Motor neuron (in vitro differentiated cells): Measurements from ENCODE around the gene WDR20. TPM values are rescaled to one million over a fixed set of nuclear protein-coding genes. Genes with fewer than 3 reads are reported as not detected.

Experiments used
- ATAC-seq, 8 experiments: fragments of 200-7000 bp; cut with Tn5 transposase; replicated peaks in 6 of 8; 2 replicates each; pipeline ENCODE4 v1.8.0; 2021; ENCODE audit warnings: mild to moderate bottlenecking in 8 of 8, moderate library complexity in 8 of 8
- H3K27ac ChIP-seq, 2 donors: fragments of 250-450 bp; sonication (Bioruptor Pico); 2 replicates each; pipeline ENCODE4 v1.9.0; 2021; ENCODE audit warnings: antibody characterized with exemption in 2 of 2, mild to moderate bottlenecking in 2 of 2, moderate library complexity in 1 of 2
- H3K4me1 ChIP-seq, 2 donors: fragments of 250-450 bp; sonication (Bioruptor Pico); replicated peaks in 1 of 2; 2 replicates each; pipeline ENCODE4 v1.6.1; 2021; ENCODE audit warnings: antibody characterized with exemption in 2 of 2, mild to moderate bottlenecking in 2 of 2, moderate library complexity in 1 of 2
- H3K4me3 ChIP-seq, 5 donors: fragments of 250-450 bp; sonication (Bioruptor Pico); 2 replicates each; pipeline ENCODE4 v1.9.0; 2021; ENCODE audit warnings: antibody characterized with exemption in 5 of 5, mild to moderate bottlenecking in 5 of 5, moderate library complexity in 4 of 5
- WGBS, 10 experiments: fragments of 450-650 bp; shearing (Covaris generic); methylation state at CpG; one replicate each; pipeline ENCODE4 v1.0.0; 2022; 5-methylcytosine and 5-hydroxymethylcytosine counted together
- in situ Hi-C, 9 experiments: fragments of 400-800 bp; cut with MboI; loops; one replicate each; pipeline ENCODE4 v1.15.0; 2021; ENCODE audit warnings: low sequenced_read_pairs in 9 of 9, low pct_unique_long_range_greater_than_20kb in 2 of 9; ENCODE audit not compliant: unreplicated experiment in 9 of 9
- total RNA-seq, 8 experiments: library from RNA; unstranded; fragments of 300-600 nt; gene quantifications; 2 replicates each; pipeline versions ENCODE4 v1.2.3 to v1.2.4, GENCODE V29; 2022

Gene WDR20
- total RNA-seq, 8 experiments from 2014 or later: 15.6 to 32.3 (median 24.8) TPM

- no peak for ATAC-seq
- peaks cover 5 to 11% of the 10 kb centered on the region in 2 donors for H3K4me1 ChIP-seq
- 80 to 100% (median 98%) methylated on average over 1 to 10 of the region's 16 CpGs; no CpG with 5 or more reads in 2 of the 10 experiments for WGBS, 10 experiments
- H3K27ac ChIP-seq: no peak overlapping the region
- in situ Hi-C loops: no loop called here
- H3K4me3 ChIP-seq: no peak overlapping the region
Observed at GRCh38 chr14:102219316-102219715, 79.6 kb downstream of the WDR20 start.

- in situ Hi-C loops: no loop called here
- Histone ChIP-seq H3K4me1 (peaks cover 3 to 10% of the 10 kb centered on the region in 2 donors), H3K4me3 (no peak overlapping the region), H3K27ac (no peak overlapping the region)
- no peak for ATAC-seq
- 80 to 100% (median 95%) methylated on average over 1 to 10 of the region's 12 CpGs; no CpG with 5 or more reads in 4 of the 10 experiments for WGBS, 10 experiments
Observed at GRCh38 chr14:102220031-102220430, 80.3 kb downstream of the WDR20 start.

- peaks cover 0 to under 1% of the 10 kb centered on the region in 2 donors for H3K4me1 ChIP-seq
- H3K4me3 ChIP-seq: no peak overlapping the region
- in situ Hi-C loops: no loop called here
- WGBS, 10 experiments: 0 to 100% (median 80%) methylated on average over 1 to 4 of the region's 7 CpGs; no CpG with 5 or more reads in 4 of the 10 experiments
- peak in 2 of 8 experiments; percentile 90 to 93 for ATAC-seq
- H3K27ac ChIP-seq: no peak overlapping the region
Observed at GRCh38 chr14:102221026-102221425, 81.3 kb downstream of the WDR20 start.

GRCh38 chr14:102222009-102222575 lies 82.4 kb downstream of the WDR20 start:
- in situ Hi-C loops: no loop called here
- H3K4me3 ChIP-seq: no peak overlapping the region
- WGBS, 10 experiments: 88 to 100% (median 93%) methylated on average over 1 to 6 of the region's 13 CpGs; no CpG with 5 or more reads in 6 of the 10 experiments
- no peak for ATAC-seq
- no peaks in the 10 kb centered on the region for H3K4me1 ChIP-seq
- no peak overlapping the region for H3K27ac ChIP-seq

- no peak for ATAC-seq
- WGBS, 10 experiments: 90 to 100% (median 97%) methylated on average over 2 to 19 of the region's 28 CpGs; no CpG with 5 or more reads in 3 of the 10 experiments
- no peaks in the 10 kb centered on the region for H3K4me1 ChIP-seq
- no peak overlapping the region for H3K4me3 ChIP-seq
- no peak overlapping the region for H3K27ac ChIP-seq
- in situ Hi-C loops: no loop called here
Observed at GRCh38 chr14:102222751-102223150, 83.1 kb downstream of the WDR20 start.

GRCh38 chr14:102223682-102224081 lies 84.0 kb downstream of the WDR20 start:
- ATAC-seq: no peak
- WGBS, 10 experiments: 60 to 100% (median 97%) methylated on average over 1 to 3 of the region's 6 CpGs; no CpG with 5 or more reads in 6 of the 10 experiments
- in situ Hi-C loops: no loop called here
- Histone ChIP-seq H3K27ac (no peak overlapping the region), H3K4me1 (no peaks in the 10 kb centered on the region), H3K4me3 (no peak overlapping the region)

- Histone ChIP-seq H3K27ac (no peak overlapping the region), H3K4me1 (no peaks in the 10 kb centered on the region), H3K4me3 (no peak overlapping the region)
- ATAC-seq: no peak
- 67 to 100% (median 95%) methylated on average over 1 to 7 of the region's 7 CpGs; no CpG with 5 or more reads in 4 of the 10 experiments for WGBS, 10 experiments
- in situ Hi-C loops: no loop called here
Observed at GRCh38 chr14:102225386-102225785, 85.7 kb downstream of the WDR20 start.

GRCh38 chr14:102225936-102226335 lies 86.2 kb downstream of the WDR20 start:
- no peak for ATAC-seq
- in situ Hi-C loops: no loop called here
- Histone ChIP-seq H3K27ac (no peak overlapping the region), H3K4me1 (no peaks in the 10 kb centered on the region), H3K4me3 (no peak overlapping the region)
- WGBS, 10 experiments: 20 to 100% (median 100%) methylated on average over 1 of the region's 15 CpGs; no CpG with 5 or more reads in 6 of the 10 experiments

- ATAC-seq: peak in 6 of 8 experiments; percentile 6 to 30 (median 20)
- Histone ChIP-seq H3K4me3 (no peak overlapping the region), H3K27ac (no peak overlapping the region), H3K4me1 (no peaks in the 10 kb centered on the region)
- in situ Hi-C loops: no loop called here
- 70 to 100% (median 94%) methylated on average over 1 to 9 of the region's 27 CpGs; no CpG with 5 or more reads in 3 of the 10 experiments for WGBS, 10 experiments
Observed at GRCh38 chr14:102226356-102227125, 86.8 kb downstream of the WDR20 start.

GRCh38 chr14:102227184-102227964 lies 87.7 kb downstream of the WDR20 start:
- 60 to 100% (median 80%) methylated on average over 1 to 8 of the region's 28 CpGs; no CpG with 5 or more reads in 5 of the 10 experiments for WGBS, 10 experiments
- in situ Hi-C loops: no loop called here
- no peak overlapping the region for H3K27ac ChIP-seq

GRCh38 chr14:102229071-102229738 lies 89.5 kb downstream of the WDR20 start:
- 83 to 100% (median 95%) methylated on average over 2 to 28 of the region's 43 CpGs for WGBS, 10 experiments
- in situ Hi-C loops: no loop called here
- Histone ChIP-seq H3K4me3 (no peak overlapping the region), H3K27ac (no peak overlapping the region), H3K4me1 (no peaks in the 10 kb centered on the region)
- no peak for ATAC-seq

More at GRCh38 chr14:102227184-102227964, 87.7 kb downstream of the WDR20 start:
- Histone ChIP-seq H3K4me1 (no peaks in the 10 kb centered on the region), H3K4me3 (no peak overlapping the region)
- ATAC-seq: peak in 3 of 8 experiments; percentile 32 to 48 (median 44)

- ATAC-seq: no peak
- in situ Hi-C loops: loop anchor here in 1 of 9 experiments (10.0 kb wide), 1 partner anchor 85 kb away; the partner anchor contains the start of gene ZNF839
Observed at GRCh38 chr14:102229739-102230092, 90.0 kb downstream of the WDR20 start.

More at GRCh38 chr14:102229739-102230092, 90.0 kb downstream of the WDR20 start:
- WGBS, 10 experiments: 69 to 100% (median 84%) methylated on average over 1 to 4 of the region's 9 CpGs; no CpG with 5 or more reads in 4 of the 10 experiments
- Histone ChIP-seq H3K4me3 (no peak overlapping the region), H3K4me1 (no peaks in the 10 kb centered on the region), H3K27ac (no peak overlapping the region)
